HEK293 (cell line): ENCODE measurements around the gene CKS2.

ENCODE experiments used
- CTCF ChIP-seq: fragments of 450-650 bp; formaldehyde crosslinking; IDR thresholded peaks from 2 replicates; pipeline ENCODE4 v1.5.1; 2016; ENCODE audit warnings: missing biosample characterization, missing genetic modification characterization
- REST ChIP-seq: fragments of 450-650 bp; formaldehyde crosslinking; IDR thresholded peaks from 2 replicates; pipeline ENCODE4 v1.5.1; 2016; ENCODE audit warnings: missing biosample characterization, missing genetic modification characterization
- ZNF362 ChIP-seq: fragments of 450-650 bp; formaldehyde crosslinking; IDR thresholded peaks from 2 replicates; pipeline ENCODE4 v1.5.1; 2016; ENCODE audit warnings: missing biosample characterization, missing genetic modification characterization

GRCh38 chr9:89278997-89279739 lies 31.8 kb upstream of the CKS2 start:
- TF ChIP-seq CTCF, result no peak
- TF ChIP-seq ZNF362 (tag by site-specific recombination), result no peak
- TF ChIP-seq REST (tag by site-specific recombination), result no peak
